Stimulated activated CD8-positive, alpha-beta memory T cell treated with anti-CD3 and anti-CD28 coated beads, Interleukin-4, amount 100 ng/mL, for 4 hours (primary cell): ENCODE results near the gene RNF169.

Experiments used
- DNase-seq, 2 donors: peaks; one replicate each; pipeline ENCODE4 v3.0.0-alpha.2; 2020; ENCODE audit warnings: low read depth in 2 of 2, low spot score in 1 of 2

Gene RNF169

DNA sequence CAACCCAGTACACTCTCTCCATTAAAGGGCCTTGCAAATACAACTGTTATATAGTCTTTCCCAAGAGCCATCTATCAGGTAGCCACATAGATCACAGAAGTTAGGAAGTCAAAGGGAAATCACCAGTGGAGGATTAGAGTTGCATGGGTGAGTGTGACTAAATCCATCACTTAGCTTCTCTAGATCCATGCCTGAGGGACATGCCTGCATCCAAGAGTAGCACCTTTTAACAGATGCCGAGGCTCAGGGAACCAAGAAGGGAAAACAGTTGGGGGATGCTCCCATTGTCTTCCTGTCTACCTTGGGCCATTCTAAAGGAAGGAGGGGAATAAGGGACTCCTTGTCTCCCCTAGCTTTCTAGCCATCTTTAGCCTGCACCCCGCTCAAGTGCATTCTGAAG, 122.4 kb downstream of the RNF169 start:
- DNase-seq: no peak

- DNase-seq: no peak
Observed at GRCh38 chr11:74877132-74877531, 128.5 kb downstream of the RNF169 start.
